Activated CD8-positive, alpha-beta memory T cell treated with anti-CD3 and anti-CD28 coated beads, Interleukin-2, amount 50 U/mL, for 24 hours (primary cell): Measurements from ENCODE around the gene IFT122.
"Not testable (repeated sequence)": the region's sequence is repeated elsewhere in the genome, so short reads cannot be mapped to it uniquely, and the experiment has no call there.

Experiments used
- DNase-seq: peaks from one replicate; pipeline ENCODE4 v3.0.0-alpha.2; 2020; ENCODE audit errors: extremely low read depth

The IFT122 gene

GRCh38 chr3:129474984-129475804, 35.2 kb downstream of the IFT122 start:
- DNase-seq, result no peak

DNA sequence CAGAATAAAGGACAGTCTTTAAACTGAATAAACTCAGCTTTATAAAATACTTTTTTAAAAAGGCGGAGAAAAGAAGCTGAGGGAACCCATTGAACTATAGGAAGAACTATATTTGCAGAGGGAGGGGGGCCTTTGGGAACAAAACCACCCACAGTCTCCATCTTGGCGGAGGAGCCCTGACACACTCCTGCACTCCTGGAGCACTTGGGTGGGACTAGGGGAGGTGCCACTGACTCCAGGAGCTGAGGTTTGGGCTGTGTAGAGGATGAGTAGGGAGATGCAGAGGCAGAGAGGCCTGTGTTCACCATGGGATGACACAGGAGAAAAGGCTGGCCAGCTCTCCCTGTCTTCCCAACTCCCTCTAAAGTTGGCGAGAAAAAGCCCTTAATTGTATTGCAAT, 35.8 kb downstream of the IFT122 start:
- DNase-seq, result no peak

GRCh38 chr3:129476586-129476985, 36.6 kb downstream of the IFT122 start:
- DNase-seq, result no peak

DNA sequence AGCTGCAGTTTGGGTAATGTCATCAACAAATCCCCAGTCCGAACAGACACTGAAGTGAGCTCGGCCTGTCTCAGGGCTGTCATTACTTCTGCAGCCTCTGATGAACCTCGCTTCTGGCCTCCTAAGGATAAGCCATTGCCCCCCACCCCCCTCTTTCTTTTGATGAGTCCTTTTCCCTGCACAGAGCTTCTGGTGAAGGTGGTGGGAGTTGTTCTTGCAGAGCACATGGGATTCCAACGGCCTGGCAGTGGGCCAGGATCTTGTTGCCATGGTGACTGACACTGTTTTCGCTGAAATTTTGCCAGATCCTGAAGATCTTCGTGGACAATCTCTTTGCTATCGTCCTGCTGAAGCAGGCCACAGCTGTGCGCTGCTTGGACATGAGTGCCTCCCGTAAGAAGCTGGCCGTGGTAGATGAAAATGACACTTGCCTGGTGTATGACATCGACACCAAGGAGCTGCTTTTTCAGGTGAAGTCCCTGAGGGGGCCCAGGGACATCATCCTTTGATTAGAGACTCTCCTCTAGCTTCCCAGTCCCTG, 41.3 kb downstream of the IFT122 start:
- not testable (repeated sequence) for DNase-seq

DNA sequence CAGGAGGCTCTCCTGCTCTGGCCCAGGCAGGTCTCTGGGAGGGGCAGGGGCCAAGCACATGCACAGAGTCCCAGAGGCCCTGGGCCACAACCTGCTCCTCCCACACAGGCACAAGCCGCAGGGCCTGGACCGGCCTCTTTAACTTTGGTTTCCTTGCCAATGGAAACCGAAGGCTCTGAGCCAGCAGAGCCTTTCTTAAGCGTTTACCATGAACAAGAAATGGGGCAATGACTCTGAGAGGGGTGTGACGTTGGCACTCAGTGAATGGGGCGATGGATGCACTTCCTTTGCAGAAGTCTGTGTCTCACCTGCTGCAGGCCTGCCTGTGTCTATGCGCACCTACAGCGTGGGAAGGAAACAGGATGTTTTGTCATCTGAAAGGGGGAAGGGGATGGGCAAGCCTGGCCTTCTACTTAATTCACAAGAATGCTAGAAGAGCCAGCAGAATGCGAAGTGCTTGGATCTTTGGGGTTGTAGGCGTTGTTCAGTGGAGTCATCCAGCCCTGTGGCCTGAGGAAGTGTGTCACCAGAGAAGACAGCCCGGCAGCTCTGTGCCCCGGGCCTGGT, 41.8 kb downstream of the IFT122 start:
- DNase-seq, result no peak

GRCh38 chr3:129482721-129483120, 42.7 kb downstream of the IFT122 start:
- no peak for DNase-seq

DNA sequence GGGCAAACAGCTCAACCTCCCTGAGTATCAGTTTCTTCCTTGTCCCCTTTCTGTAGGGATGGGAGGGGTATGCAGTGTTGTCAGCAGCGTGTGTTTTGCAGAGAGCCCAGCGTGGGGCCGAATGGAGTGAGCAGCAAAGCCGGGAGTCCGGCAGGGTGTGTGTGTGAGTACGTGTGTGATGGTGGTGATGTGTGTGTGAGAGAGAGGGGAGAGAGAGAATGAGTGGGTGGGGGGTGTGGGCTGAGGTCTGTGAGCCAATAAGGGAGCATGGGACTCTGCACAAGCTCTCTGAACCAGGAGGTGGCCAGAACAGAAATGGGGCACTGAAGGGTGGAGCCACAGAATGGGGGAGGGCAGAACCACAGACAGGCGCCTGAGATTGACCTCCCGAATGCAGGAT, 43.8 kb downstream of the IFT122 start:
- no peak for DNase-seq

GRCh38 chr3:129485146-129485545, 45.1 kb downstream of the IFT122 start:
- not testable (repeated sequence) for DNase-seq

- no peak for DNase-seq
Observed at GRCh38 chr3:129485721-129486663, 46.0 kb downstream of the IFT122 start.

- DNase-seq, result no peak
Observed at GRCh38 chr3:129486664-129487035, 46.6 kb downstream of the IFT122 start.

DNA sequence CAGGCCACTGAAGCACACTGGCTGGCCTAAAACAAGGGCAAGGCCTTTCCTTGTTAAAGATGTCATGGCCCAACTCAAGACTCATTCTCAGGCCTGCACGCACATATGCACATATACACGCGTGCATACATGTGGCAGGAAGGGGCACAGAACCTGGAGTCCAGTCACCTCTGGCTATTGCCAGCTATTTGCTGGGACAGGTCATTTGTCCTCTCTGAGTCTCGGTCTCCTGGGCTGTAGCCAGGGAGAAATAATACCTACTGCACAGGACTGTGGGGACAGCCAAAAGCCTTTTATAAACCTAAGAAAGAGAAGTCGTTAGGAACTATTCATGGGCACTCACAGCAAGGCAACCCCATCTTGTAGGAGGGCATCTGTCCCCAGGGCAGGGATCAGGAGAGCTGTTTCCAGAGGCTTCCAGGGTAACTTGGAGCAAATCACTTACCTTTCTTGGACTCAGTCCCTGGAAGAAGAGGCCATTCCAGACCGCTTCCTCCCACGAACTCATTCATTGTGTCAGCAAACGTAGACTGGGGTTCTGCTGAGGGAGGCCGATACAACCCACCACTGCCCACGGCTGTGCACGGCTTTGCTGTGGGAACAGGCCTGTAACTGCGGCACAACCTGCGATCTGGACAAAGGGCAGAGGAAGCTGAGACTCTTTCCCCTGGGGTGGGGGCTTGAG, 47.3 kb downstream of the IFT122 start:
- no peak for DNase-seq

GRCh38 chr3:129487868-129488335, 47.9 kb downstream of the IFT122 start:
- not testable (repeated sequence) for DNase-seq

GRCh38 chr3:129489258-129489657, 49.2 kb downstream of the IFT122 start:
- DNase-seq, result not testable (repeated sequence)

DNA sequence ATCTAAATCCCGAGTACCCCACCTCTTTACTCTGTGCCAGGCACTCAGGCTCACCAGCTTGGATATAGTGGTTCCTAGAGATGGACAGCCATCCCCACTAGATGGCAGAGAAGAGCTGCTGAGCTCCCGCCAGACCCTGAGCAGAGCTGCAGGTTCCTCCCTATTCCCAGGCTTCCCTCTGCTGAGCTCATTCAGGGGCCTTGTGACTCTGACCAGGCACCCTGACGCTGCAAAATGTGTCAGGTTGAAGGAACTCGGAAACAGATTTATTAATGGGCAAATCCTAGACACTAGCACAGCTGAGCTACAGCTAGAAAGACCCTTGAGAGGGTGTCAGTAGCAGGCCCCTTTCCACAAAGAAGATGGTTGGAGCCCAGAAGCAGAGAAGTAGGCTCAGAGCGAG, 50.2 kb downstream of the IFT122 start:
- DNase-seq, result peak; percentile 9

DNA sequence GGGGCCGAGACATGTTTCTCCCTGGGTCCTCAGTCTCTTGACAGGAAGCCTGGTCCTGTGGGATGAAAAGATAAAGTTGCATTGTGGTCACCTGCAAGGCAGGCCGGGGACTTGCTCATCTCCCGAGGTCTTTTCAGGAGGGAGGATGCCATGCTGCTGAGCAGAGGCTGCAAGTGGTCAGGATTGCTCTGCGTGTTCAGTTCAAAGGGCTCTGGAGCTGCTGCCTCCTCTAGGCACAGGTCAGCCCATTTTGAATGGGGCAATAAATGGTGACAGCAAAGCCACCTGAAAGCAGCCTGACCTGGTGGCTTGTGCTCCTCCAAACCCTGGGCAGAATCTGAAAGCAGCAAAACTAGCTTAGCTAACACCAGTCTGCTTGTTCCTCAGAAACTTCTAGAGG, 51.1 kb downstream of the IFT122 start:
- DNase-seq, result not testable (repeated sequence)

- no peak for DNase-seq
Observed at GRCh38 chr3:129491794-129492193, 51.8 kb downstream of the IFT122 start.

- DNase-seq, result no peak
Observed at GRCh38 chr3:129492691-129493090, 52.7 kb downstream of the IFT122 start.

DNA sequence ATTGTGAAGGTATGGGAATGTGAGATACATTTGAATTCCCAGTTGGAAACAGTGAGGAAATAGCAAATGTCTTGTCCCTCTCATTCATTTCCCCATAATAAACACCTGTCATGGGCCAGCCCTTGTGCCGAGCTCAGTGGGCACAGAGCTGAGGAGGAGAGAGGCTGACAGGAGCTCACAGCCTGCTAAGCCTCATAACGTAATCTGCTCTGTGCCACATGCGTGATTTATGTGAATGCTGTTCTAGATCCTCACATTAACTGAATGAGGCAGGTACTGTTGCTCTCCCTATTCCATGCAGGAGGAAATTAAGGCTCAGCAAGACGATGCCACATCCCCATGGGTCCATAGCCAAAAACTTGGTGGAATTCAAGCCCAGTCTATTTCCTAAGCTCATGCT, 53.2 kb downstream of the IFT122 start:
- DNase-seq, result no peak

- not testable (repeated sequence) for DNase-seq
Observed at GRCh38 chr3:129494499-129494898, 54.5 kb downstream of the IFT122 start.

- not testable (repeated sequence) for DNase-seq
Observed at GRCh38 chr3:129495006-129495639, 55.1 kb downstream of the IFT122 start.

GRCh38 chr3:129497876-129498275, 57.9 kb downstream of the IFT122 start:
- not testable (repeated sequence) for DNase-seq
